ENCODE measurements around the gene GABRD.
A peak's percentile ranks its signal among the peaks of the same experiment; 100 is the strongest.

Gene GABRD

GRCh38 chr1:2019172-2019543 lies at the start of gene GABRD:
Gene GABRD, plus strand, starts transcription at chr1:2019345. Its CDS starts 79 bp downstream, at chr1:2019424.
- TF ChIP-seq, protein P1, sequence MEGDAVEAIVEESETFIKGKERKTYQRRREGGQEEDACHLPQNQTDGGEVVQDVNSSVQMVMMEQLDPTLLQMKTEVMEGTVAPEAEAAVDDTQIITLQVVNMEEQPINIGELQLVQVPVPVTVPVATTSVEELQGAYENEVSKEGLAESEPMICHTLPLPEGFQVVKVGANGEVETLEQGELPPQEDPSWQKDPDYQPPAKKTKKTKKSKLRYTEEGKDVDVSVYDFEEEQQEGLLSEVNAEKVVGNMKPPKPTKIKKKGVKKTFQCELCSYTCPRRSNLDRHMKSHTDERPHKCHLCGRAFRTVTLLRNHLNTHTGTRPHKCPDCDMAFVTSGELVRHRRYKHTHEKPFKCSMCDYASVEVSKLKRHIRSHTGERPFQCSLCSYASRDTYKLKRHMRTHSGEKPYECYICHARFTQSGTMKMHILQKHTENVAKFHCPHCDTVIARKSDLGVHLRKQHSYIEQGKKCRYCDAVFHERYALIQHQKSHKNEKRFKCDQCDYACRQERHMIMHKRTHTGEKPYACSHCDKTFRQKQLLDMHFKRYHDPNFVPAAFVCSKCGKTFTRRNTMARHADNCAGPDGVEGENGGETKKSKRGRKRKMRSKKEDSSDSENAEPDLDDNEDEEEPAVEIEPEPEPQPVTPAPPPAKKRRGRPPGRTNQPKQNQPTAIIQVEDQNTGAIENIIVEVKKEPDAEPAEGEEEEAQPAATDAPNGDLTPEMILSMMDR (IDR thresholded peaks at IDR 0.05; ENCODE audit: insufficient read depth, low read depth, low read length, missing control alignments) = no peak
- no peak within 1 kb of the TSS for H3K4me3 ChIP-seq (ENCODE audit: low read length)
- DNase-seq (ENCODE audit: low read depth) = peak; percentile 19

DNA sequence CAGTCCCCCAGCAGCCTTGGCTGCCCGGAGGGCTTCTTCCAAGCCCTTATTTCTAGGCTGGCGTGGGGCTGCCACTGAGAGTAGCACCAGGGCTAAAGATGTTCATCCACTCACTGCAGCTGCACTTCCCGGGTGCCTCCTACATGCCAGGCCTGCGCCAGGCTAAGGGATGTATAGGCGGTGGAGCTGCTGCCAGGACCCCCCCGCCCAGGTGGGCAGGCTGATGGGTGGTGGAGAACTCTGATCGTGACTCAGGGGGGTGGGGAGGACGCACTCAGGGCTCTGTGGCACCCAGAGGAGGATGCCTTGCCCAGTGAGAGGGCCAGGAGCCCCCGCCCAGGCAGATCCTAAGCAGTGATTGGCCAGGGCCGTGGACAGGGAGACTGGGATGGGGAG lies 49.6 kb upstream of the GABRD start:
- TF ChIP-seq, protein P1 (IDR thresholded peaks at IDR 0.05; ENCODE audit: insufficient read depth, low read depth, low read length, missing control alignments) = no peak
- no peak overlapping the region for H3K4me3 ChIP-seq (ENCODE audit: low read length)
- no peak for DNase-seq (ENCODE audit: low read depth)

DNA sequence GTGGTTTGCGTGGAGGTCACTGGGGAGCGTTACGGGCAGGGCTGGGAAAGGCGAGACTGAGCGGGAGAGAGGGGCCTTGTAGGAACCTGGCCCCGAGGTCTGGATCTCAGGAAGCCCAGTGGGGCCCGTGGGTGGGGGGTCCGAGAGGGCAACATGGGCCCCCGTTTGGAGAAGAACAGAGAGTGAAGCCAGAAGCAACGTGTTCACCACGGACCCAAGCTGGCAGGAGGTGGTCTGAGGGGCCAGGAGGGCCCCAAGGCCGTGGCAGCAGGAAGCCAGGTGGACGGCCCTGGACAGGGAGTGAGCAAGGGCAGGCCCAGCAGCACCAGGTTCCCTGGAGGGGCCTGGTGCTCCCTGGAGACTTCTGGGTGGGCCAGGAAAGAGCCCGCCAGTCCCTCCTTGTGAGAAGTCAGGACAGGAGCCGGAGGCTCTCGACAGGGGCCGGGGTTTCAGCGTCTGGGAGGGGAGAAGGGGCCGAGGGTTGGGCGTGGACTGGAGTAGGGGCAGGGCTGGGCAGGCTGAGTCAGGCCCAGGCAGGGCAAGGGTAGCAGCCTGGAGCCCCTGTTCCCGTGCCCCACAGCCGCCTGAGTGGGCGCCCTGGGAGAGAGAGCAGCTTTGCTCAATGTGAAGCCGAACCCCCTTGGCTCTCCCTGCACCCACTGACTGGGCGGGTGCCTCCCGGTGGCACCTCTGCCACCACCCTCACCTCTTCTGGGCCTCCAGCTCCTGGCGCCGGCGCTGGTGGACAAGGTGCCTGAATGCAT lies 49.0 kb upstream of the GABRD start:
- TF ChIP-seq, protein P1 (IDR thresholded peaks at IDR 0.05; ENCODE audit: insufficient read depth, low read depth, low read length, missing control alignments) = no peak
- no peak overlapping the region for H3K4me3 ChIP-seq (ENCODE audit: low read length)
- DNase-seq (ENCODE audit: low read depth) = no peak

DNA sequence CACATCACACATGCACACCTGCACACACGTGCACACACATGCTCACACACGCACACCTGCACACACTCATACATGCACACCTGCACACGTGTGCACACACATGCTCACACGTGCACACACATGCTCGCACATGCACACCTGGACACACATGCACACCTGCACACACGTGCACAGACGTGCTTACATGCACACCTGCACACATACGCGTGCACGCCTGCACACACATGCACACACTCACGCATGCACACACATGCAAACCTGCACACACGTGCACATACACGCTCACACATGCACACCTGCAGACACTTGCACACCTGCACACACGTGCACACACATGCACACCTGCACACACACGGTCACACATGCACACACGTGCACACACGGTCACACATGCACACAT lies 48.1 kb upstream of the GABRD start:
- TF ChIP-seq, protein P1 (IDR thresholded peaks at IDR 0.05; ENCODE audit: insufficient read depth, low read depth, low read length, missing control alignments) = no peak
- no peak for DNase-seq (ENCODE audit: low read depth)
- H3K4me3 ChIP-seq (ENCODE audit: low read length) = no peak overlapping the region

DNA sequence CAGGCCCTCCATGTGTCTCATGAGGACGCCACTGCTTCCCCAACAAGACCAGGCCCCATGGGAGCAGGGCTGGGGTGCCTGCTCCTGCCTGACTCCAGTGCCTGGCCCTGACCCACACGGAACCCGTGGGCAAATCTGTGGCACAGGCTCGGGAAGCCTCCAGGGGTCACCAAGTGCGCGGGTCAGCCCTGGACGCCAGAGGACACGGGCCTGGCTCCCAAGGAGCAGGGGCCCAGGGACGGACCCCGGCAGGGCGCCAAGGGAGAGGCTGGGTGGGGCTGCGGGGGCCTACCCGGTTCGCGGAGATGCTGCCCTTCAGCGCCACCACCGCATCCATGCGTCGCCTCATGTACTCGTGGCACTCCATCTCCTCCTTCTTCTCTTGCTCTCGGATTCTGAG lies 47.5 kb upstream of the GABRD start:
- no peak overlapping the region for H3K4me3 ChIP-seq (ENCODE audit: low read length)
- TF ChIP-seq, protein P1 (IDR thresholded peaks at IDR 0.05; ENCODE audit: insufficient read depth, low read depth, low read length, missing control alignments) = no peak
- DNase-seq (ENCODE audit: low read depth) = no peak

- no peak overlapping the region for H3K4me3 ChIP-seq (ENCODE audit: low read length)
- TF ChIP-seq, protein P1 (IDR thresholded peaks at IDR 0.05; ENCODE audit: insufficient read depth, low read depth, low read length, missing control alignments) = no peak
- no peak for DNase-seq (ENCODE audit: low read depth)
Observed at GRCh38 chr1:1972976-1973715, 46.0 kb upstream of the GABRD start.

All from epithelial cell of esophagus (primary cell).